Tibial nerve (tissue), 4 donors: ENCODE measurements around the gene VKORC1L1. TPM values are rescaled to one million over a fixed set of nuclear protein-coding genes. Genes with fewer than 3 reads are reported as not detected.

ENCODE experiments used
- DNase-seq, 2 donors: peaks; one replicate each; pipeline ENCODE4 v3.0.0-alpha.2; 2019; ENCODE audit warnings: low spot score in 2 of 2
- H3K27ac ChIP-seq, 4 donors: fragments of 200-600 bp; sonication (generic) in 3 of 4; one replicate each; pipeline ENCODE4 v1.5.1; 2017 to 2019; ENCODE audit warnings: mild to moderate bottlenecking in 1 of 4
- H3K27me3 ChIP-seq, 2 donors: fragments of 200-600 bp; sonication (generic) in 1 of 2; one replicate each; pipeline versions ENCODE4 v1.5.1 to v1.6.0; 2017 to 2019
- H3K36me3 ChIP-seq, 3 donors: fragments of 200-600 bp; sonication (generic); one replicate each; pipeline ENCODE4 v1.5.1; 2018 to 2019
- H3K4me1 ChIP-seq, 4 donors: fragments of 200-600 bp; sonication (generic) in 3 of 4; one replicate each; pipeline ENCODE4 v1.5.1; 2017 to 2019
- H3K4me3 ChIP-seq, 4 donors: fragments of 200-600 bp; sonication (generic) in 3 of 4; one replicate each; pipeline ENCODE4 v1.5.1; 2017 to 2019; ENCODE audit warnings: mild to moderate bottlenecking in 1 of 4, moderate library complexity in 1 of 4
- H3K9me3 ChIP-seq, 4 donors: fragments of 200-600 bp; sonication (generic) in 3 of 4; one replicate each; pipeline ENCODE4 v1.5.1; 2017 to 2019
- EP300 ChIP-seq, 2 donors: sonication (generic); formaldehyde crosslinking; IDR thresholded peaks; one replicate each; pipeline ENCODE4 v1.6.1; 2017; ENCODE audit warnings: antibody characterized with exemption in 2 of 2, mild to moderate bottlenecking in 1 of 2
- POLR2A ChIP-seq, 2 donors: fragments of 450-650 bp; IDR thresholded peaks; one replicate each; pipeline ENCODE4 v1.6.1; 2017; ENCODE audit warnings: antibody characterized with exemption in 2 of 2, mild to moderate bottlenecking in 2 of 2, moderate library complexity in 2 of 2
- WGBS, 2 donors: methylation state at CpG; one replicate each; pipeline ENCODE4 v1.1.5; 2018; 5-methylcytosine and 5-hydroxymethylcytosine counted together
- total RNA-seq, 4 donors: library from RNA; depleted of rRNA; stranded (reverse); fragments of >200 nt; gene quantifications; one replicate each; pipeline ENCODE4 v1.1.0, GENCODE V29; 2016
- TF ChIP-seq, protein P1 (sequence below), 5 experiments: fragments of 200-600 bp in 3 of 5; fragments of 450-650 bp in 2 of 5; sonication (generic) in 3 of 5; IDR thresholded peaks; one replicate each; pipeline ENCODE4 v1.5.1; 2016 to 2019; ENCODE audit warnings: antibody characterized with exemption in 5 of 5, mild to moderate bottlenecking in 3 of 5, moderate library complexity in 2 of 5

VKORC1L1 gene
- total RNA-seq, 4 donors from 2014 or later, result 24.1 to 33.7 (median 30.3) TPM

DNA sequence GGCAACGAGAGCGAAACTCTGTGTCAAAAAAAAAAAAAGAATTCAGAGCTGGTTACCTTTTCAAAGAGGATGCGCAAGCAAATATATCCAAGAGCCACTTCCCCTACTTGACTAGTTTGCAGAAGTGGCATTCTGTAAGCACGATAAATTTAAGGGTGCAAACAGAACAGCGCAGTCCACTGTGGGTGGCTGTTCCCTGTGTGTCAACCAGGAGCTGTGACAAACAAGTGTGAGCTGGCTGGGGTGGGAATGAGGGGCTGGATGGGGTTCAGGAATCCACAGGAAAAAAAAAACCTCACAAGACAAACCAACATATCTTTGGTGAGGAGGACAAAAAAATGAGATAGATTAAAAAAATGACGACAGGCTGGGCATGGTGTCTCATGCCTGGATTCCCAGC, 93.3 kb downstream of the VKORC1L1 start:
- Histone ChIP-seq H3K4me3 (no peak overlapping the region), H3K36me3 (peaks cover 0 to 100% (median 46%) of the 10 kb centered on the region in 3 donors), H3K27ac (no peak overlapping the region), H3K4me1 (no peaks in the 10 kb centered on the region), H3K27me3 (no peaks in the 10 kb centered on the region), H3K9me3 (no peaks in the 10 kb centered on the region)
- no peak for DNase-seq
- WGBS, 2 donors, result 94 to 95% methylated on average over 6 of the region's 6 CpGs
- TF ChIP-seq POLR2A (IDR thresholded peaks at IDR 0.05) (no peak), EP300 (IDR thresholded peaks at IDR 0.05) (no peak)
- TF ChIP-seq, protein P1, sequence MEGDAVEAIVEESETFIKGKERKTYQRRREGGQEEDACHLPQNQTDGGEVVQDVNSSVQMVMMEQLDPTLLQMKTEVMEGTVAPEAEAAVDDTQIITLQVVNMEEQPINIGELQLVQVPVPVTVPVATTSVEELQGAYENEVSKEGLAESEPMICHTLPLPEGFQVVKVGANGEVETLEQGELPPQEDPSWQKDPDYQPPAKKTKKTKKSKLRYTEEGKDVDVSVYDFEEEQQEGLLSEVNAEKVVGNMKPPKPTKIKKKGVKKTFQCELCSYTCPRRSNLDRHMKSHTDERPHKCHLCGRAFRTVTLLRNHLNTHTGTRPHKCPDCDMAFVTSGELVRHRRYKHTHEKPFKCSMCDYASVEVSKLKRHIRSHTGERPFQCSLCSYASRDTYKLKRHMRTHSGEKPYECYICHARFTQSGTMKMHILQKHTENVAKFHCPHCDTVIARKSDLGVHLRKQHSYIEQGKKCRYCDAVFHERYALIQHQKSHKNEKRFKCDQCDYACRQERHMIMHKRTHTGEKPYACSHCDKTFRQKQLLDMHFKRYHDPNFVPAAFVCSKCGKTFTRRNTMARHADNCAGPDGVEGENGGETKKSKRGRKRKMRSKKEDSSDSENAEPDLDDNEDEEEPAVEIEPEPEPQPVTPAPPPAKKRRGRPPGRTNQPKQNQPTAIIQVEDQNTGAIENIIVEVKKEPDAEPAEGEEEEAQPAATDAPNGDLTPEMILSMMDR (IDR thresholded peaks at IDR 0.05), result no peak

DNA sequence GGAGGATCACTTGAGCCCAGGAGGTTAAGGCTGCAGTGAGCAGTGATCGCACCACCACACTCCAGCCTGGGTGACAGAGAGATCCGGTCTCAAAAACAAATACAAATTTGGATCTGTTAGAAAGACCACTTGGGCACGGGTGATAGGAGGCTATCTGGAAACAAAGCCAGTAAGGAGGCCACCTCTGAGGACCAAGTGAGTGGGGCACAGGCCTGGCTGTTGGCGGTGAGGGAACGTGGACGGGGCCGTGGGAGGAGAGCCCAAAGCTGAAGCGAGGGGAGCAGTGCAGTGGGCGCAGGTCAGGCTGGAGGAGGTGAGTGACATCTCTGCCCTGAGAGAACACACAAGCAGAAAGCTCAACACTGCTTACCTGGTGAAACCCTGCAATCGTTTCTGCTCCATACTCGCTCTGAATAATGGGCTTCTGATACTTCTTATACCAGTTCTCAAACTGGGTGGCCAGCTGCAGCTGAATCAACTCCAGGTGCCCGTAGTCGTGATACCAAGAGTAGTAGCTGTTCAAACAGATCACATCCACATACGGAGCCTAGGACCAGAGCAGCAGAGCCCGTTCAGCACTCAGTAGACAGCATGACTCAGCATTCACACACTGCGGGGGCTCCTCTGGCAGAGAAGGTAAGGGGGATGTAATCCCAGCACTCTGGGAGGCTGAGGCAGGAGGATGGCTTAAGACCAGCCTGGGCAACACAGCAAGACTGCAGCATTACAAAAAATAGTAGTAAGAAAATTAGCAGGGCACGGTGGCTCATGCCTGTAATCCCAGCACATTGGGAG, 94.7 kb downstream of the VKORC1L1 start:
- TF ChIP-seq POLR2A (IDR thresholded peaks at IDR 0.05) (no peak), EP300 (IDR thresholded peaks at IDR 0.05) (no peak)
- TF ChIP-seq, protein P1 (IDR thresholded peaks at IDR 0.05), result no peak
- H3K36me3 ChIP-seq, result peaks cover 0 to 100% (median 43%) of the 10 kb centered on the region in 3 donors
- WGBS, 2 donors, result 90 to 93% methylated on average over 17 of the region's 17 CpGs

DNA sequence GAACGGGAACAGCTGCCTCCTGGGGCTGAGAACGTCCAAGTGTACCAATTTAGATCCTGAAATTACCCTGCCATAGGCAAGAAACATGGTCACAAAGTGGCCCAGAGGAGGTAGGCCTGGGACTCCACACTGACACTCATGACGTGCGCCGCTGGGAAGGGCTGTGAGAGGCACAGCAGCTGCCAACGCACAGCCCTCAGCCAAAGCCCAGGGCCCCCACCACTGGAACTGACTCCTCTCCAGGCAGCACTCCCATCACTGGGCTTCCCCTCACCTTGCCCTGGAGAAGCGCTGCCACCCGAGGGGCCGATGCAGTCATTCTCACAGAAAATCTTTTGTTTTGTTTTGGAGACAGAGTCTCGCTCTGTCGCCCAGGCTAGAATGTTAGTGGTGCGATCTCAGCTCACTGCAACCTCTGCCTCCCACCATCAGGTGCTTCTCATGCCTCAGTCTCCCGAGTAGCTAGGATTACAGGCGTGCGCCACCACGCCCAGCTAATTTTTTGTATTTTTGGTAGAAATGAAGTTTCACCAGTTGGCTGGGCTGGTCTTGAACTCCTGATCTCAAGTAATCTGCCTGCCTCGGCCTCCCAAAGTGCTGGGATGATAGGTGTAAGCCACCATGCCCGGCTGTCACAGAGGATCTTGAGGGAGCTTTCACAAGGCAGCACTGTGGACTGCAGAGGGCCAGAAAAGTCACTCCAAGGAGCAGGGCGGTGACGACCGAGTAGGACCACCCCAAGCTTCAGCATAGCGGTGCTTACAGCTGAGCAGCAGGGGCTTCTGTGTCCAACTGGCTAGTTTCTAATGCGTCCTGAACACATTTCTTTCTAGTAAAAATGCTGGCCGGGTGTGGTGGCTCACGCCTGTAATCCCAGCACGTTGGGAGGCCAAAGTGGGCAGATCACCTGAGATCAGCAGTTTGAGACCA, 95.6 kb downstream of the VKORC1L1 start:
- TF ChIP-seq, protein P1 (IDR thresholded peaks at IDR 0.05), result no peak
- TF ChIP-seq EP300 (IDR thresholded peaks at IDR 0.05) (no peak), POLR2A (IDR thresholded peaks at IDR 0.05) (no peak)
- no peaks in the 10 kb centered on the region for H3K27me3 ChIP-seq
- no peaks in the 10 kb centered on the region for H3K4me1 ChIP-seq
- no peak overlapping the region for H3K4me3 ChIP-seq
- H3K36me3 ChIP-seq, result peaks cover 0 to 100% (median 43%) of the 10 kb centered on the region in 3 donors
- DNase-seq, result no peak
- no peaks in the 10 kb centered on the region for H3K9me3 ChIP-seq
- 91 to 93% methylated on average over 26 of the region's 26 CpGs for WGBS, 2 donors
- H3K27ac ChIP-seq, result no peak overlapping the region

More for the DNA sequence above, 94.7 kb downstream of the VKORC1L1 start:
- Histone ChIP-seq H3K4me1 (no peaks in the 10 kb centered on the region), H3K9me3 (no peaks in the 10 kb centered on the region), H3K27me3 (no peaks in the 10 kb centered on the region), H3K27ac (no peak overlapping the region), H3K4me3 (no peak overlapping the region)
- DNase-seq, result no peak

DNA sequence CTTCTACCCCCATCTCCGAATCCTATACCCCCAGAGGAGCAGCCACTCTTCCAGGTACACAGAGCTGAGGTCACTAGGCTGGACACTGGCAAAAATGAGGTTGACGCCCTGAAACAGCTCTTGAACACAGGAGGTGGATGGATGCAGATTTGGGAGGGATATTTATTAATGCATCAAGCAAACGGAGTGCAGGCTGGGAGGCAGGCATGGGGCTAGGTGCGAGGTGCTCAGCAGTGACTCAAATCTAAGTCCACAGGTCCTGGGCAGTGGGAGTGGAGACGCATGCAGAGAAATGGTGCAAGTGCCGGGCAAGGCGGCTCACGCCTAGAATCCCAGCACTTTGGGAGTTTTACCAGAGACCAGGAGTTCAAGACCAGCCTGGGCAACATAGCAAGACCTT, 98.1 kb downstream of the VKORC1L1 start:
- no peak for TF ChIP-seq POLR2A (IDR thresholded peaks at IDR 0.05)
- TF ChIP-seq, protein P1 (IDR thresholded peaks at IDR 0.05), result no peak
- TF ChIP-seq EP300 (IDR thresholded peaks at IDR 0.05), result no peak
- Histone ChIP-seq H3K27ac (no peak overlapping the region), H3K9me3 (no peaks in the 10 kb centered on the region), H3K4me3 (no peak overlapping the region), H3K27me3 (no peaks in the 10 kb centered on the region), H3K36me3 (peaks cover 3 to 100% (median 45%) of the 10 kb centered on the region in 3 donors), H3K4me1 (no peaks in the 10 kb centered on the region)
- WGBS, 2 donors, result 93 to 94% methylated on average over 8 of the region's 8 CpGs
- DNase-seq, result no peak
